Hypothalamus (tissue), 51 donors: ENCODE measurements around the gene CYBC1.

ENCODE experiments used
- DNase-seq, 51 donors: peaks; one replicate each; lab custom pipeline; 2025; lab: John Stamatoyannopoulos, UW

The CYBC1 gene

GRCh38 chr17:82436601-82437324, 13.8 kb downstream of the CYBC1 start:
- DNase-seq, result no peak

DNA sequence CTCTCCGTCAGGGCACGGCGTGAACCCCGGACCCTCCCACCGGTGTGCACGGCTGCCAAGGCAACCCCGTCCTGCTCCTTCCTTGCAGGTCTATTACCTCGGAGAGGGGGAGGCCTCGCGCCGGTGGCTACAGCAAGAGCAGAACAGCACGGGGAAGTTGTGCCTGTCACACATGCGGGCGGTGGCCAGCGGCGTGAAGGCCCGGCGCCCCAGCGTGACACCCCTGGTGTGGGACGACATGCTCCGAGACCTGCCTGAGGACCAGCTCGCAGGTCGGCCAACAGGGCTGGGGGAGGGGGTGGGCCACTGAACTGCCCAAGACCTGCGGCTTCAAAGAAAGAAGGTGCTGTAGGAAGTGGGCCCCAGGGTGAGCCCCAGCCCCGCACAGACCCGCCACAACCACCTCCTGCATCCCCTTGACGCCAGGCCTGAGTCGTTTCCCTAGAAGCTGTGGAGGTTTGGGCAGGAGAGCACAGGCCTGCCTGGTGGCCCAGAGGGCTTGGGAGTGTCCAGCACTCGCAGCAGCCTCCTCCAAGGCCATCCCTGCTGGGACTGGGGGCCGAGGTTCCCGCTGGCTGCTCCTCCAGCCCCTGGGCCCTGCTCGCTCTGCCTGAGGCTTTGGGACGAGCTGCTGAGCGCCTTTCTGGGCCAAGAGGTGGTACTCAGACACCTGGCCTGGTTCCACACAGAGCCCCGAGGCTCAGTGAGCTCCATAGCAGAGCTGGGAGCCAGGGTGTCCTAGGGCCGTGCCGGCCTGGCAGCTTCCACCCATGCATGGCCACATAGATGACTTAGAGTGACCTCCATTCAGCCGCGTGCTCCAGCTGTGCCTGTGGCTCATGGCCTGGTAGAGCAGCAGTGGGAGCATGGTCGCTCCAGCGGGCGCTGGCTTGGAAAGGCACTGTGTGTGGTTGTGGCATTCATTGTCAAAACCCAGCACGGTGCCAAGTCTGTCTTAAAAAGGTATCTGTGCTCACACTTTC, 14.7 kb downstream of the CYBC1 start:
- no peak for DNase-seq

- DNase-seq, result no peak
Measured at GRCh38 chr17:82435103-82435502, 15.4 kb downstream of the CYBC1 start.

- no peak for DNase-seq
Measured at GRCh38 chr17:82434216-82434565, 16.4 kb downstream of the CYBC1 start.

DNA sequence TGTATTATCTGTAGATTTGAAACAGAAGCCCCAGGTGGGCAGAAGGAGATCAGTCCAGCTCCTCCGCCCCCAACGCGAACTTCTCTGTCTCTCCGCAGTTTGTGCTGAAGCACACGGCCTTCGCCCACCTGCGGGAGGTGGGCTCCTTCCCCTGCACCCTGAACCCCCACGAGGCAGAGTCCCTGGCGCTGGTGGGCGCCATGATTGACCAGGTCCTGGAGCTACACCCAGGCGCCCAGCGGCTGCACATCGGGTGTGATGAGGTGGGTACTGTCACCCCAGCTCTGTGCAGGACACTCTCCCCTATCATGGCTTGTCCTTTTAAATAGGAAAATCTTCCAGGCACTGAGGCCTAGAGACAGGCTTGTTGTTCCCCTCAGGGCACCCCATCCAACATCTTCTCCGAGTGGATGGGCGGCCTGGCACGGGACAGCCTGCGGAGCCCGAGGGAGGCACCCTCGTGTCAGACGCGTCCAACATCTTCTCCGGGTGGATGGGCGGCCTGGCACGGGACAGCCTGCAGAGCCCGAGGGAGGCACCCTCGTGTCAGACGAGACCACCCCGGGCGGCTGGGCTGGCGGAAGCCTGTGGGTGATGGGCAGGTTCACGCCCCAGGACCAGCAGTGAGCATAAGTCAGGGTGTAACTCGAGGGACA, 16.9 kb downstream of the CYBC1 start:
- no peak for DNase-seq

DNA sequence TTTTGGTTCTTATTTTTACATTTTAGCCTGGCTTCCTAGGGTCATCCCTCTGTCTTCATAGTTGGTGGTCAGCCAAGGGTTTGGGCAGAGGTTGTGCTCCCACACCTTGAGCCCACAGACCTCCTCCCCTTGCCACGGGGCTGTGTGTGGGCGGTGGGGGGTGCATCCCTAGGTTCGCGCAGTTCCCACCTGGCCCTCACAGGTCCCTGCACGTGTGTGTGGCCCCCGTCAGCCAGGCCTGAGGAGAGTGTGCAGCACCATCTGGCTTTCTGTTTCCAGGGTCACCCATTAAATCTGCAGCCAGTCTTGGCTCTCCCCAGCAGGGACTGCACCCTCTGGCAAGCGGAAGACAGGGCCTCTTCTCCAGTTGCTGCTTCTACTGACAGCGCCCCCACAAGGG, 18.5 kb downstream of the CYBC1 start:
- no peak for DNase-seq

GRCh38 chr17:82429824-82430223, 20.7 kb downstream of the CYBC1 start:
- DNase-seq, result no peak

GRCh38 chr17:82428546-82428945, 22.0 kb downstream of the CYBC1 start:
- no peak for DNase-seq

DNA sequence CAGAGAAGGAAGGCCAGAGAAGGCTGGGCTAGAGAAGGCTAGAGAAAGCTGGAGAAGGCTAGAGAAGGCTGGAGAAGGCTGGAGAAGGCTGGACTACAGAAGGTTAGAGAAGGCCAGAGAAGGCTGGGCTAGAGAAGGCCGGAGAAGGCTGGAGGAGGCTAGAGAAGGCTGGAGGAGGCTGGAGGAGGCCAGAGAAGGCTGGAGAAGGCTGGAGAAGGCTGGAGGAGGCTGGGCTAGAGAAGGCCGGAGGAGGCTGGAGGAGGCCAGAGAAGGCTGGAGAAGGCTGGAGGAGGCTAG, 25.7 kb downstream of the CYBC1 start:
- DNase-seq, result no peak

GRCh38 chr17:82424001-82424862, 26.3 kb downstream of the CYBC1 start:
- DNase-seq, result peak in 1 of 51 donors; percentile 9

DNA sequence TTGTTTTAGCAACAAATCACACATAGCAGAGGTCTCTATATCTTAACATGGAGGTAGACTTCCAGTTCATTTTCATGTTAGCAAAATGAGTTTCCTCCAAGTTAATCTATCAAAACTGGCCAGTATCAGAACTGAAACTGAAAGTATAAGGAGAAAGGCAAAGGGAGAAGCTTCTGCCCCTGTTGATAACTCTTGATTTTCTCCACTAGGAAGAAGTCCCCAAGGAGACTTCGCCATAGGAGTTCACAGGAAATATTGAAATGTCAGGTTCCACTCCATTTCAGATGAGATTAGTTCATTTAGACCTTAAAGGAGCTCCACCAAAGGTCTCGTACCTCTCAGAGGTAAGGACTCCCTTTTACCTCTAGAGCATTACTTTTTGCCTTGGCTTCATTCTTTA, 31.0 kb downstream of the CYBC1 start:
- no peak for DNase-seq

GRCh38 chr17:82418001-82418986, 32.3 kb downstream of the CYBC1 start, which contains the start of the genes HEXD and OGFOD3:
Gene HEXD (plus strand): TSS chr17:82418347. CDS start chr17:82419800, 1,453 bp downstream.
Gene OGFOD3 (minus strand): TSS chr17:82418586. CDS start chr17:82418485, 101 bp downstream.
- DNase-seq, result peak in 50 of 51 donors; percentile 36 to 97 (median 79)

DNA sequence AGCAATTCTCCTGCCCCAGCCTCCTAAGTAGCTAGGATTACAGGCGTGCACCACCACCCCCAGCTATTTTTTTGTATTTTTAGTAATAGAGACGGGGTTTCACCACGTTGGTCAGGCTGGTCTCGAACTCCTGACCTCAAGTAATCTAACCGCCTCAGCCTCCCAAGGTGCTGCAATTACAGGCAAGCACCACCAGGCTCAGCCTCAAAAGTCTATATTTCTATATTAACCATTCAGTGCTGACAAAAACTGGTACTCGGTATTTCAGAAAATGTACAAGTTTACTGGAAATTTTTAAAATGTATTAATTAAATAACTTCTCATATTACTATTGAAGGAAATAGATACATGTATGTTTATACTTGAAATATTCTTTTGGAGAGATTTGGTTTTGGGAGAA, 33.8 kb downstream of the CYBC1 start:
- DNase-seq, result no peak

DNA sequence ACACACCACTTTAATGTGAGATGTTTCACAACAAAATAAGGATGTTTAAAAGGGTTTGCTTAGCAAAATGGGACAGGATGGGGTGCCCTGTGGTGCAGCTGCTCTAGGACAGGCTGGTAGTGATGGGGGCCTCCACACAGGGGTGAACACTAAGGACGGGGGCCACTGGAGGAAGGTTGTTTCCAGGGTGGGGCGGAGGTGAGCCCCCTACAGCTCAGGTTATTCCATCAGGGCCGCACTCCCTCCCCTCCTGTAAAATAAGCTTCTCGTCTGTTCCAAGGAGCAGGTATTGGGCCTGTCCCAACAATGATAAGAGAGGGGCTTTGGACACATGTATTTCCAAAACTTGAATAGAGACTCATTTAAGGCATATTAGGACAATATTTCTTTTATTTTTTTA, 34.3 kb downstream of the CYBC1 start:
- DNase-seq, result no peak

GRCh38 chr17:82415786-82416185, 34.8 kb downstream of the CYBC1 start:
- DNase-seq, result no peak

- no peak for DNase-seq
Measured at GRCh38 chr17:82415336-82415735, 35.2 kb downstream of the CYBC1 start.

DNA sequence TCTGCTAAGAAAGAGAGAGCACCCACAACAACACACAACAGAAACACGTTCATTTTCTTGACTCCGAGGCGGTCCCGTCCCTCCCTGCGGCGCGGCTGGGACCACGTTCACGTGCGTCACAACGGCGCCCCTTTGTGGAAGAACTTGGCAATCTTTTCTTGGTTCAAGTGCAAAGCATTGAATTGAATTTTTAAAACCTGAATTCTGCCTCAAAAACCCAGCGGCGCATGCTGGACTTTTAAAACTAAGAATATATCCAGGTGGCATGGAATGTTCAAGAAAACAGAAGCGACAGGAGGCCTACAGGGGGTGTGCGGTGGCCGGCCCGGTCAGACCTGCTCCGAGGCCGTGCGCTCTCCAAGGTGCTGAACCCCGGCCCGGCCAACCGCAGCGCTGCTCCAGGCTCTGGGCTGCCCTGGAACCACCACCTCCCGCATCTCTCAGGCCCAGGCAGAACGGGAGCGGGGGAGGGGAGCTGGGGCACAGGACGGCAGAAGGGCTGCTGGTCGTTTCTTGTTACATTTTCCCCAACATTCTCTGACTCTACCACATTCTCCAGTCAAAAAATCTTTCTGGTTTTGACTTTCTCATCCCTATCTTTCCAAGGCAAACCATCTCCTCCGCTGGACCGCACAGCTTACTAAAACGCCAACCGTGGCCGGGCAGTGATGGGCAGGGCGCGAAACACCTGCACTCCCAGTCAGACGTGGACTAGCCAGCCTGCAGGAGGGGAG, 35.8 kb downstream of the CYBC1 start:
- peak in 42 of 51 donors; percentile 6 to 74 (median 44) for DNase-seq
